K562 (cell line): ENCODE measurements around the gene OBSL1. TPM values are rescaled to one million over a fixed set of nuclear protein-coding genes. Genes with fewer than 3 reads are reported as not detected.
A peak's percentile ranks its signal among the peaks of the same experiment; 100 is the strongest.

Source experiments
- ATAC-seq: fragments of 200-7000 bp; cut with Tn5 transposase; 3 replicates; pipeline ENCODE4 v1.9.1; 2020; ENCODE audit warnings: moderate library complexity
- BruUV-seq: library from RNA; stranded (reverse); fragments of 400-500 nt; replicated peaks from 2 replicates; lab custom pipeline; 2021; lab: Mats Ljungman, UMichigan
- CTCF ChIA-PET: fragments of 300-600 bp; formaldehyde crosslinking; extraction: SDS; loops from one replicate; lab custom pipeline; 2021; ENCODE audit warnings: low intra/inter-chr PET ratio; lab: Yijun Ruan, JAX
- POLR2A ChIA-PET: fragments of 300-600, 350-650 bp; sonication (Branson Sonifier 250); formaldehyde crosslinking; extraction: SDS; loops from one replicate; lab custom pipeline; 2021; ENCODE audit warnings: antibody characterized with exemption, inconsistent platforms; lab: Yijun Ruan, JAX
- DNase-seq, 4 experiments: peaks; one replicate each; pipeline versions ENCODE4 v3.0.0 to v3.0.0-alpha.2; 2011 to 2018; ENCODE audit warnings: low spot score in 3 of 4, mixed read lengths in 3 of 4; ENCODE audit errors: extremely low read depth in 1 of 4
- FAIRE-seq: peaks from 2 replicates; lab custom pipeline; 2011; peaks lifted over from hg19 to GRCh38; lab: Jason Lieb, UNC
- H2AFZ ChIP-seq: 2 replicates; pipeline ENCODE4 v1.6.0; 2011; ENCODE audit warnings: low read depth, low read length, control low read depth, inconsistent platforms
- H3K27ac ChIP-seq: fragments of 200-600 bp; 3 replicates; pipeline ENCODE4 v1.8.0; 2011; ENCODE audit warnings: low read depth, mild to moderate bottlenecking, control low read depth, inconsistent platforms, low read length, moderate library complexity, mixed read lengths; ENCODE audit errors: extremely low read depth
- H3K27me3 ChIP-seq, 2 experiments: fragments of 300-600 bp in 1 of 2; 2 replicates in 1 of 2; 3 replicates in 1 of 2; pipeline versions ENCODE4 v1.6.0 to v1.8.0; 2011; ENCODE audit warnings: inconsistent platforms in 2 of 2, low read length in 2 of 2, mild to moderate bottlenecking in 1 of 2, mixed read lengths in 1 of 2, moderate library complexity in 1 of 2; ENCODE audit not compliant: control insufficient read depth in 2 of 2, insufficient read depth in 2 of 2
- H3K36me3 ChIP-seq: fragments of 300-600 bp; 3 replicates; pipeline ENCODE4 v1.8.0; 2011; ENCODE audit warnings: mild to moderate bottlenecking, low read length, inconsistent platforms; ENCODE audit not compliant: control insufficient read depth, insufficient read depth
- H3K4me1 ChIP-seq, 2 experiments: fragments of 200-600 bp in 1 of 2; replicated peaks in 1 of 2; 2 replicates in 1 of 2; 3 replicates in 1 of 2; pipeline versions ENCODE4 v1.5.1 to v1.8.0; 2011; ENCODE audit warnings: inconsistent platforms in 2 of 2, low read length in 2 of 2, mild to moderate bottlenecking in 1 of 2, mixed read lengths in 1 of 2, moderate library complexity in 1 of 2; ENCODE audit not compliant: control insufficient read depth in 2 of 2, insufficient read depth in 2 of 2
- H3K4me2 ChIP-seq: 2 replicates; pipeline ENCODE4 v1.6.1; 2011; ENCODE audit warnings: low read length, control low read depth, inconsistent platforms, mixed read lengths; ENCODE audit not compliant: insufficient read depth
- H3K4me3 ChIP-seq: fragments of 200-600 bp; sonication (generic), shearing (Covaris generic); 2 replicates; pipeline ENCODE4 v1.5.1; 2016; ENCODE audit warnings: control low read depth, inconsistent platforms
- H3K79me2 ChIP-seq: fragments of 200-600 bp; 3 replicates; pipeline ENCODE4 v1.8.0; 2011; ENCODE audit warnings: low read length, inconsistent platforms; ENCODE audit not compliant: control insufficient read depth, insufficient read depth
- H3K9ac ChIP-seq, 2 experiments: 2 replicates each; pipeline versions ENCODE4 v1.6.0 to v1.6.1; 2011; ENCODE audit warnings: low read depth in 2 of 2, low read length in 2 of 2, control low read depth in 1 of 2, inconsistent platforms in 1 of 2, mild to moderate bottlenecking in 1 of 2, mixed read lengths in 1 of 2; ENCODE audit not compliant: insufficient read depth in 1 of 2
- H3K9me1 ChIP-seq: one replicate; pipeline ENCODE4 v1.6.0; 2011; ENCODE audit warnings: inconsistent platforms, mild to moderate bottlenecking, low read length, moderate library complexity; ENCODE audit not compliant: control insufficient read depth, insufficient read depth
- H3K9me3 ChIP-seq: replicated peaks from 2 replicates; pipeline ENCODE4 v1.5.1; 2011; ENCODE audit warnings: low read depth, low read length, inconsistent platforms; ENCODE audit not compliant: control insufficient read depth, insufficient read depth
- H4K20me1 ChIP-seq: replicated peaks from 2 replicates; pipeline ENCODE4 v1.6.1; 2011; ENCODE audit warnings: low read length, inconsistent platforms, mixed read lengths; ENCODE audit not compliant: control insufficient read depth, insufficient read depth
- CHD4 ChIP-seq: fragments of 200-600 bp; sonication (generic); IDR thresholded peaks from 3 replicates; pipeline ENCODE4 v1.6.1; 2012; ENCODE audit warnings: low read depth, mild to moderate bottlenecking, mixed read lengths, low read length, inconsistent platforms; ENCODE audit not compliant: insufficient read depth, insufficient replicate concordance, poor library complexity, severe bottlenecking
- ETV1 ChIP-seq: fragments of 450-650 bp; conservative IDR thresholded peaks from 2 replicates; pipeline ENCODE4 v1.6.1; 2016; ENCODE audit warnings: missing genetic modification characterization, control low read depth, low read depth, missing compliant biosample characterization
- POU5F1 ChIP-seq: fragments of 150-350 bp; IDR thresholded peaks from 2 replicates; pipeline ENCODE4 v1.6.1; 2014; ENCODE audit warnings: borderline replicate concordance, low read length, low read depth, mild to moderate bottlenecking; ENCODE audit not compliant: partially characterized antibody
- STAT5A ChIP-seq: IDR thresholded peaks from 2 replicates; pipeline ENCODE4 v1.6.1; 2012; ENCODE audit warnings: low read length, inconsistent platforms, borderline replicate concordance
- TEAD1 ChIP-seq, 2 experiments: fragments of 450-650 bp in 1 of 2; sonication (generic) in 1 of 2; formaldehyde crosslinking; IDR thresholded peaks; 2 replicates each; pipeline versions ENCODE4 v1.4.0 to v1.8.0; 2020 to 2022; ENCODE audit warnings: mild to moderate bottlenecking in 2 of 2, missing genetic modification reagents in 1 of 2
- ZFP1 ChIP-seq: fragments of 450-650 bp; formaldehyde crosslinking; IDR thresholded peaks from 2 replicates; pipeline ENCODE4 v1.4.0; 2020; ENCODE audit warnings: mild to moderate bottlenecking, mixed read lengths
- ZSCAN29 ChIP-seq: fragments of 450-650 bp; IDR thresholded peaks from 2 replicates; pipeline ENCODE4 v1.6.1; 2017
- WGBS: fragments of 100-300 bp; shearing (Covaris generic); methylation state at CpG from one replicate; pipeline ENCODE4 v1.1.6; 2016; ENCODE audit warnings: low coverage, mixed read lengths; ENCODE audit not compliant: insufficient coverage; ENCODE audit errors: missing lambda C conversion rate; 5-methylcytosine and 5-hydroxymethylcytosine counted together
- in situ Hi-C: fragments of 300-500 bp; cut with MboI; formaldehyde crosslinking; loops from 4 replicates; pipeline ENCODE4 v1.15.0; 2018; ENCODE audit warnings: inconsistent platforms, mixed read lengths
- intact Hi-C: fragments of 100-400 bp; cut with micrococcal nuclease; formaldehyde crosslinking; loops from 2 replicates; pipeline ENCODE4 v1.14.2; 2022
- polyA plus RNA-seq, 8 experiments: library from polyadenylated mRNA; depleted of rRNA in 4 of 8; stranded (reverse) in 5 of 8; unstranded in 3 of 8; fragments of >200 nt; fragmentation: Nextera tagmentation in 2 of 8; fragmentation: Illumina TruSeq in 1 of 8; extraction: Ambion mirVana in 2 of 8; extraction: Trizol in 1 of 8; gene quantifications; 2 replicates each; pipeline versions ENCODE4 v1.2.1 to v1.2.3, GENCODE V29; 2011 to 2014; ENCODE audit warnings: inconsistent platforms in 1 of 8, missing spikeins in 1 of 8
- total RNA-seq, 7 experiments: library from RNA; depleted of rRNA in 6 of 7; stranded (reverse); fragments of >200 nt in 6 of 7; fragmentation: Illumina TruSeq in 2 of 7; extraction: Trizol in 2 of 7; gene quantifications; 2 replicates each; pipeline versions ENCODE4 v1.2.1 to v1.2.3, GENCODE V29; 2011 to 2021; ENCODE audit warnings: low replicate concordance in 1 of 7
- TF ChIP-seq, protein P1 (sequence below), 2 experiments: fragments of 200-800 bp in 1 of 2; sonication (Bioruptor generic) in 1 of 2; sonication (generic) in 1 of 2; formaldehyde crosslinking in 1 of 2; IDR thresholded peaks in 1 of 2; conservative IDR thresholded peaks in 1 of 2; 2 replicates each; pipeline versions ENCODE4 v1.5.0 to v1.6.1; 2016 to 2020; ENCODE audit warnings: missing compliant biosample characterization in 1 of 2, missing genetic modification characterization in 1 of 2, missing genetic modification reagents in 1 of 2
- TF ChIP-seq, protein P2 (sequence below): sonication (generic); IDR thresholded peaks from 2 replicates; pipeline ENCODE4 v1.6.1; 2016

Gene OBSL1
- total and polyA plus RNA-seq, 9 of the 15 experiments (the other 6 are each of a cell fraction or from before 2014, with no cell fraction given) = 1.2 to 26.6 (median 8.6) TPM

- in situ Hi-C loops (no loop called here), intact Hi-C loops (loop anchor here (1.0 to 5.0 kb wide), 3 partner anchors 35 to 320 kb away; partner anchors contain the start of gene DNAJB2)
- ATAC-seq = peak; percentile 23
- Histone ChIP-seq H3K9ac (peak overlapping the region; percentile 91 to 92), H3K9me3 (no peaks in the 10 kb centered on the region), H3K4me3 (peak overlapping the region; percentile 53), H4K20me1 (no peaks in the 10 kb centered on the region), H3K4me1 (peaks cover 9 to 20% of the 10 kb centered on the region in 2 experiments), H3K36me3 (no peaks in the 10 kb centered on the region; the same call in 2 of the 3 replicates), H3K79me2 (peaks cover 17% of the 10 kb centered on the region), H2AFZ (peak overlapping the region; percentile 46), H3K4me2 (peak overlapping the region; percentile 90), H3K27me3 (no peaks in the 10 kb centered on the region), H3K27ac (peak overlapping the region; percentile 90), H3K9me1 (no peaks in the 10 kb centered on the region)
- FAIRE-seq = peak; percentile 37
- ChIA-PET CTCF (no interaction called here), POLR2A (interaction anchor here (0.6 to 3.2 kb wide), 8 partner anchors 8 to 112 kb away, joined by 3 to 12 read pairs (median 4); partner anchors contain the start of genes INHA and OBSL1)
- WGBS = under 1% methylated on average over 19 of the region's 19 CpGs
- TF ChIP-seq ZFP1 = no peak
- TF ChIP-seq, protein P1, sequence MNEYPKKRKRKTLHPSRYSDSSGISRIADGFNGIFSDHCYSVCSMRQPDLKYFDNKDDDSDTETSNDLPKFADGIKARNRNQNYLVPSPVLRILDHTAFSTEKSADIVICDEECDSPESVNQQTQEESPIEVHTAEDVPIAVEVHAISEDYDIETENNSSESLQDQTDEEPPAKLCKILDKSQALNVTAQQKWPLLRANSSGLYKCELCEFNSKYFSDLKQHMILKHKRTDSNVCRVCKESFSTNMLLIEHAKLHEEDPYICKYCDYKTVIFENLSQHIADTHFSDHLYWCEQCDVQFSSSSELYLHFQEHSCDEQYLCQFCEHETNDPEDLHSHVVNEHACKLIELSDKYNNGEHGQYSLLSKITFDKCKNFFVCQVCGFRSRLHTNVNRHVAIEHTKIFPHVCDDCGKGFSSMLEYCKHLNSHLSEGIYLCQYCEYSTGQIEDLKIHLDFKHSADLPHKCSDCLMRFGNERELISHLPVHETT (CRISPR knock-in tag; conservative IDR thresholded peaks at IDR 0.05 in 1 of 2, IDR thresholded peaks at IDR 0.05 in 1 of 2) = no peak
- TF ChIP-seq POU5F1 = no peak
- no peak for TF ChIP-seq CHD4
- TF ChIP-seq STAT5A = peak; percentile 20; the same call in 1 of the 2 replicates
- TF ChIP-seq TEAD1 (CRISPR knock-in tag; IDR thresholded peaks at IDR 0.05) = 0 out of 4 replicates have a peak, but pooled peaks of 1 of the 2 experiments have one; percentile 1
- TF ChIP-seq ETV1 (tag) = no peak
- TF ChIP-seq, protein P2, sequence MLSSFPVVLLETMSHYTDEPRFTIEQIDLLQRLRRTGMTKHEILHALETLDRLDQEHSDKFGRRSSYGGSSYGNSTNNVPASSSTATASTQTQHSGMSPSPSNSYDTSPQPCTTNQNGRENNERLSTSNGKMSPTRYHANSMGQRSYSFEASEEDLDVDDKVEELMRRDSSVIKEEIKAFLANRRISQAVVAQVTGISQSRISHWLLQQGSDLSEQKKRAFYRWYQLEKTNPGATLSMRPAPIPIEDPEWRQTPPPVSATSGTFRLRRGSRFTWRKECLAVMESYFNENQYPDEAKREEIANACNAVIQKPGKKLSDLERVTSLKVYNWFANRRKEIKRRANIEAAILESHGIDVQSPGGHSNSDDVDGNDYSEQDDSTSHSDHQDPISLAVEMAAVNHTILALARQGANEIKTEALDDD = peak; percentile 75
- no peak for TF ChIP-seq ZSCAN29
- BruUV-seq = TSS peak; percentile 94
- DNase-seq = peak in 2 of 4 experiments; percentile 23
Measured at GRCh38 chr2:219596954-219597551, 25.7 kb upstream of the OBSL1 start.
